Measurements from ENCODE around the gene SNX21. TPM values are rescaled to one million over a fixed set of nuclear protein-coding genes. Genes with fewer than 3 reads are reported as not detected.

Gene SNX21
- total and polyA plus RNA-seq, 4 donors: 3.8 to 10.6 (median 4.8) TPM

DNA sequence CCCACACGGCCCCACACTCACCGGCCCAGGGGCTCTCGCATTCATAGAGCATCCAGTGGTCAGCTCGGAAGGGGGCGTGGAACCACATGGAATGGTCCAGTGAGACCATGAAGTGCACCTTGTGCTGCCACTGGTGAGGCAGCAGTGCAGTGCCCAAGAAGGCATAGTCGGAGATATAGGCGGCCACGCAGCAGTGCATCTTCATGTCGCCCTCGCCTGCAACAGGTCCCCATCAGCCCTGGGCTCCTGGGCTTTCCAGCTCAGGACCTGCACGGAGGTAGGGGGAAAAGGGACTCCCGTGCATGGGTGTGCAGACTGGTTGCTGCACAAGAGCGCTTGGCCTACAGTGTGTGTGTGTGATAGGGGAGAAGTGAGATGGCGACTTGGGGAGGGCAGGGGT is 9.9 kb downstream of the SNX21 start:
- Histone ChIP-seq H3K36me3 (ENCODE audit: control insufficient read depth in 4 of 4, insufficient read depth in 3 of 4, low read depth in 1 of 4, low read length in 3 of 4) (peaks cover 6 to 60% (median 35%) of the 10 kb centered on the region in 4 donors), H3K9me3 (ENCODE audit: control insufficient read depth in 4 of 4, low read length in 3 of 4) (no peaks in the 10 kb centered on the region), H3K27ac (ENCODE audit: low read depth in 1 of 2, low read length in 2 of 2) (no peak overlapping the region), H3K4me1 (ENCODE audit: control insufficient read depth in 4 of 4, insufficient read depth in 4 of 4, low read length in 3 of 4) (no peaks in the 10 kb centered on the region), H3K9ac (ENCODE audit: low read depth in 1 of 2, low read length in 2 of 2) (no peak overlapping the region), H3K27me3 (ENCODE audit: control insufficient read depth in 4 of 4, insufficient read depth in 4 of 4, low read length in 3 of 4) (no peaks in the 10 kb centered on the region), H3K4me3 (ENCODE audit: low read depth in 1 of 3, low read length in 3 of 3) (no peak overlapping the region)
- DNase-seq (ENCODE audit: low spot score): no peak
- 93% methylated on average over 14 of the region's 14 CpGs for WGBS
- TF ChIP-seq EGR1 (IDR thresholded peaks at IDR 0.05; ENCODE audit: low read depth in 2 of 2) (no peak), FOXA2 (IDR thresholded peaks at IDR 0.05) (no peak), TAF1 (conservative IDR thresholded peaks at IDR 0.05) (no peak), RXRA (IDR thresholded peaks at IDR 0.05) (no peak), SP1 (IDR thresholded peaks at IDR 0.05) (no peak), NR2F2 (IDR thresholded peaks at IDR 0.05) (no peak), YY1 (IDR thresholded peaks at IDR 0.05) (no peak), FOXA1 (IDR thresholded peaks at IDR 0.05) (no peak), HNF4A (conservative IDR thresholded peaks at IDR 0.05) (no peak)
- TF ChIP-seq, protein P1, sequence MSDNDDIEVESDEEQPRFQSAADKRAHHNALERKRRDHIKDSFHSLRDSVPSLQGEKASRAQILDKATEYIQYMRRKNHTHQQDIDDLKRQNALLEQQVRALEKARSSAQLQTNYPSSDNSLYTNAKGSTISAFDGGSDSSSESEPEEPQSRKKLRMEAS (IDR thresholded peaks at IDR 0.05): no peak
- TF ChIP-seq, protein P2, sequence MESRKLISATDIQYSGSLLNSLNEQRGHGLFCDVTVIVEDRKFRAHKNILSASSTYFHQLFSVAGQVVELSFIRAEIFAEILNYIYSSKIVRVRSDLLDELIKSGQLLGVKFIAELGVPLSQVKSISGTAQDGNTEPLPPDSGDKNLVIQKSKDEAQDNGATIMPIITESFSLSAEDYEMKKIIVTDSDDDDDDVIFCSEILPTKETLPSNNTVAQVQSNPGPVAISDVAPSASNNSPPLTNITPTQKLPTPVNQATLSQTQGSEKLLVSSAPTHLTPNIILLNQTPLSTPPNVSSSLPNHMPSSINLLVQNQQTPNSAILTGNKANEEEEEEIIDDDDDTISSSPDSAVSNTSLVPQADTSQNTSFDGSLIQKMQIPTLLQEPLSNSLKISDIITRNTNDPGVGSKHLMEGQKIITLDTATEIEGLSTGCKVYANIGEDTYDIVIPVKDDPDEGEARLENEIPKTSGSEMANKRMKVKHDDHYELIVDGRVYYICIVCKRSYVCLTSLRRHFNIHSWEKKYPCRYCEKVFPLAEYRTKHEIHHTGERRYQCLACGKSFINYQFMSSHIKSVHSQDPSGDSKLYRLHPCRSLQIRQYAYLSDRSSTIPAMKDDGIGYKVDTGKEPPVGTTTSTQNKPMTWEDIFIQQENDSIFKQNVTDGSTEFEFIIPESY (IDR thresholded peaks at IDR 0.05): no peak
- TF ChIP-seq, protein P3, sequence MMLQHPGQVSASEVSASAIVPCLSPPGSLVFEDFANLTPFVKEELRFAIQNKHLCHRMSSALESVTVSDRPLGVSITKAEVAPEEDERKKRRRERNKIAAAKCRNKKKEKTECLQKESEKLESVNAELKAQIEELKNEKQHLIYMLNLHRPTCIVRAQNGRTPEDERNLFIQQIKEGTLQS (IDR thresholded peaks at IDR 0.05): no peak

DNA sequence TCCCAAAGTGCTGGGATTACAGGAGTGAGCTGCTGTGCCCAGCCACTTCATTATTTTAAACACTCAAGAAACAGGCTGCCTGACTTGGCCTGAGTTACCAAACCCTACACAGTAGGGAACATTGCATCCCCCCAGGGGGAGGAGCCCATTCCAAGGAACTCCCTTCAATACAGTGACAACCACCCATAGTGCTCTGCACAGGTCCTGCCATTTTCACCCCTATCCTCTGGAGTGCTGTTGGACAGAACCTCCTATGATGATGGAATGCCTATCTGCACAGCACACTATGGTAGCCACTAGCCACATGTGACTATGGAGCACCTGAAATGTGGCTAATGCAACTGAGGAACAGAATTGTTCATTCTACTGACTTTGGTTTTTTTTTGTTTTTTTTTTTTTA is 11.9 kb downstream of the SNX21 start:
- Histone ChIP-seq H3K27ac (ENCODE audit: low read depth in 1 of 2, low read length in 2 of 2) (no peak overlapping the region), H3K36me3 (ENCODE audit: control insufficient read depth in 4 of 4, insufficient read depth in 3 of 4, low read depth in 1 of 4, low read length in 3 of 4) (peaks cover 6 to 61% (median 36%) of the 10 kb centered on the region in 4 donors), H3K27me3 (ENCODE audit: control insufficient read depth in 4 of 4, insufficient read depth in 4 of 4, low read length in 3 of 4) (no peaks in the 10 kb centered on the region), H3K9me3 (ENCODE audit: control insufficient read depth in 4 of 4, low read length in 3 of 4) (no peaks in the 10 kb centered on the region), H3K9ac (ENCODE audit: low read depth in 1 of 2, low read length in 2 of 2) (no peak overlapping the region), H3K4me1 (ENCODE audit: control insufficient read depth in 4 of 4, insufficient read depth in 4 of 4, low read length in 3 of 4) (no peaks in the 10 kb centered on the region), H3K4me3 (ENCODE audit: low read depth in 1 of 3, low read length in 3 of 3) (no peak overlapping the region)
- TF ChIP-seq GABPA (IDR thresholded peaks at IDR 0.05 in 1 of 2, conservative IDR thresholded peaks at IDR 0.05 in 1 of 2) (no peak), FOXA1 (IDR thresholded peaks at IDR 0.05) (no peak)
- DNase-seq (ENCODE audit: low spot score): no peak

DNA sequence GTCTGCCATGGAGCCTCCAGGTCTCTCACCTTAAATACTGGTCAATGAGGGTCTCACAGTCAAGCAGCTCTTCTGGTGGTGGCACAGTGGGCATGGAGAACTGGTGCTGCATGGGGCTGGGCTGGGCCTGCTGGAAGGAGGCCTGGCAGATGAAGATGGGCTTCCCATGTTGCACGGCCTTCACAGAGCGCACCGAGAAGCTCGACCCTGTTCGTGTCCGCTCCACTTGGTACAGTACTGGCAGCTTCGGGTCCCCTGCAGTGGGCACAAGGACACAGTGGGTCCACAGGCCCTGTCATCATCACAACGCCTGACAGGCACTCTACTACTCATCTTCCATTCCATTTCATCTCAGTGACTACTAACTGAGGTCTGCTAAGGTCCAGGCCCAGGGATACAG is 14.8 kb downstream of the SNX21 start:
- Histone ChIP-seq H3K36me3 (ENCODE audit: control insufficient read depth in 4 of 4, insufficient read depth in 3 of 4, low read depth in 1 of 4, low read length in 3 of 4) (peaks cover 6 to 47% (median 29%) of the 10 kb centered on the region in 4 donors), H3K27me3 (ENCODE audit: control insufficient read depth in 4 of 4, insufficient read depth in 4 of 4, low read length in 3 of 4) (no peaks in the 10 kb centered on the region), H3K9ac (ENCODE audit: low read depth in 1 of 2, low read length in 2 of 2) (no peak overlapping the region), H3K4me1 (ENCODE audit: control insufficient read depth in 4 of 4, insufficient read depth in 4 of 4, low read length in 3 of 4) (no peaks in the 10 kb centered on the region), H3K27ac (ENCODE audit: low read depth in 1 of 2, low read length in 2 of 2) (no peak overlapping the region), H3K4me3 (ENCODE audit: low read depth in 1 of 3, low read length in 3 of 3) (no peak overlapping the region), H3K9me3 (ENCODE audit: control insufficient read depth in 4 of 4, low read length in 3 of 4) (no peaks in the 10 kb centered on the region)
- DNase-seq (ENCODE audit: low spot score): no peak
- WGBS: 96% methylated on average over 8 of the region's 8 CpGs
- TF ChIP-seq SP1 (IDR thresholded peaks at IDR 0.05) (no peak), HNF4A (conservative IDR thresholded peaks at IDR 0.05) (no peak), EGR1 (IDR thresholded peaks at IDR 0.05; ENCODE audit: low read depth in 2 of 2) (no peak), FOXA2 (IDR thresholded peaks at IDR 0.05) (no peak), GABPA (IDR thresholded peaks at IDR 0.05 in 1 of 2, conservative IDR thresholded peaks at IDR 0.05 in 1 of 2) (no peak), NR2F2 (IDR thresholded peaks at IDR 0.05) (no peak), HNF4G (IDR thresholded peaks at IDR 0.05) (no peak), JUND (IDR thresholded peaks at IDR 0.05) (no peak), FOXA1 (IDR thresholded peaks at IDR 0.05) (no peak)
- TF ChIP-seq, protein P3 (IDR thresholded peaks at IDR 0.05): no peak
- TF ChIP-seq, protein P2 (IDR thresholded peaks at IDR 0.05): no peak
- TF ChIP-seq, protein P4, sequence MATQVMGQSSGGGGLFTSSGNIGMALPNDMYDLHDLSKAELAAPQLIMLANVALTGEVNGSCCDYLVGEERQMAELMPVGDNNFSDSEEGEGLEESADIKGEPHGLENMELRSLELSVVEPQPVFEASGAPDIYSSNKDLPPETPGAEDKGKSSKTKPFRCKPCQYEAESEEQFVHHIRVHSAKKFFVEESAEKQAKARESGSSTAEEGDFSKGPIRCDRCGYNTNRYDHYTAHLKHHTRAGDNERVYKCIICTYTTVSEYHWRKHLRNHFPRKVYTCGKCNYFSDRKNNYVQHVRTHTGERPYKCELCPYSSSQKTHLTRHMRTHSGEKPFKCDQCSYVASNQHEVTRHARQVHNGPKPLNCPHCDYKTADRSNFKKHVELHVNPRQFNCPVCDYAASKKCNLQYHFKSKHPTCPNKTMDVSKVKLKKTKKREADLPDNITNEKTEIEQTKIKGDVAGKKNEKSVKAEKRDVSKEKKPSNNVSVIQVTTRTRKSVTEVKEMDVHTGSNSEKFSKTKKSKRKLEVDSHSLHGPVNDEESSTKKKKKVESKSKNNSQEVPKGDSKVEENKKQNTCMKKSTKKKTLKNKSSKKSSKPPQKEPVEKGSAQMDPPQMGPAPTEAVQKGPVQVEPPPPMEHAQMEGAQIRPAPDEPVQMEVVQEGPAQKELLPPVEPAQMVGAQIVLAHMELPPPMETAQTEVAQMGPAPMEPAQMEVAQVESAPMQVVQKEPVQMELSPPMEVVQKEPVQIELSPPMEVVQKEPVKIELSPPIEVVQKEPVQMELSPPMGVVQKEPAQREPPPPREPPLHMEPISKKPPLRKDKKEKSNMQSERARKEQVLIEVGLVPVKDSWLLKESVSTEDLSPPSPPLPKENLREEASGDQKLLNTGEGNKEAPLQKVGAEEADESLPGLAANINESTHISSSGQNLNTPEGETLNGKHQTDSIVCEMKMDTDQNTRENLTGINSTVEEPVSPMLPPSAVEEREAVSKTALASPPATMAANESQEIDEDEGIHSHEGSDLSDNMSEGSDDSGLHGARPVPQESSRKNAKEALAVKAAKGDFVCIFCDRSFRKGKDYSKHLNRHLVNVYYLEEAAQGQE (IDR thresholded peaks at IDR 0.05): no peak
- TF ChIP-seq, protein P5, sequence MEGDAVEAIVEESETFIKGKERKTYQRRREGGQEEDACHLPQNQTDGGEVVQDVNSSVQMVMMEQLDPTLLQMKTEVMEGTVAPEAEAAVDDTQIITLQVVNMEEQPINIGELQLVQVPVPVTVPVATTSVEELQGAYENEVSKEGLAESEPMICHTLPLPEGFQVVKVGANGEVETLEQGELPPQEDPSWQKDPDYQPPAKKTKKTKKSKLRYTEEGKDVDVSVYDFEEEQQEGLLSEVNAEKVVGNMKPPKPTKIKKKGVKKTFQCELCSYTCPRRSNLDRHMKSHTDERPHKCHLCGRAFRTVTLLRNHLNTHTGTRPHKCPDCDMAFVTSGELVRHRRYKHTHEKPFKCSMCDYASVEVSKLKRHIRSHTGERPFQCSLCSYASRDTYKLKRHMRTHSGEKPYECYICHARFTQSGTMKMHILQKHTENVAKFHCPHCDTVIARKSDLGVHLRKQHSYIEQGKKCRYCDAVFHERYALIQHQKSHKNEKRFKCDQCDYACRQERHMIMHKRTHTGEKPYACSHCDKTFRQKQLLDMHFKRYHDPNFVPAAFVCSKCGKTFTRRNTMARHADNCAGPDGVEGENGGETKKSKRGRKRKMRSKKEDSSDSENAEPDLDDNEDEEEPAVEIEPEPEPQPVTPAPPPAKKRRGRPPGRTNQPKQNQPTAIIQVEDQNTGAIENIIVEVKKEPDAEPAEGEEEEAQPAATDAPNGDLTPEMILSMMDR (IDR thresholded peaks at IDR 0.05; ENCODE audit: low read depth, low read length, missing input control): no peak
- TF ChIP-seq, protein P1 (IDR thresholded peaks at IDR 0.05): no peak
